IMR-90 (cell line): ENCODE data around the gene MYO1H. TPM values are rescaled to one million over a fixed set of nuclear protein-coding genes. Genes with fewer than 3 reads are reported as not detected.

Source experiments
- ATAC-seq: fragments of 200-7000 bp; cut with Tn5 transposase; 2 replicates; pipeline ENCODE4 v1.9.1; 2020; ENCODE audit warnings: low read depth, mild to moderate bottlenecking, moderate library complexity
- BruUV-seq: library from RNA; stranded (reverse); fragments of 400-500 nt; replicated peaks from 2 replicates; lab custom pipeline; 2021; lab: Mats Ljungman, UMichigan
- CTCF ChIA-PET: fragments of 300-600 bp; formaldehyde crosslinking; extraction: SDS; loops from one replicate; lab custom pipeline; 2021; ENCODE audit warnings: antibody characterized with exemption; lab: Yijun Ruan, JAX
- POLR2A ChIA-PET: fragments of 300-600 bp; sonication (Branson Sonifier 250); formaldehyde crosslinking; loops from one replicate; lab custom pipeline; 2022; ENCODE audit warnings: antibody characterized with exemption; ENCODE audit not compliant: unreplicated experiment; lab: Charles Lee
- DNase-seq: peaks from one replicate; pipeline ENCODE4 v3.0.0; 2013
- H2AFZ ChIP-seq: replicated peaks from 2 replicates; pipeline ENCODE3; 2013; ENCODE audit warnings: low read length, mild to moderate bottlenecking; ENCODE audit not compliant: poor library complexity
- H2AK5ac ChIP-seq: 2 replicates; pipeline ENCODE4 v1.6.1; 2013; ENCODE audit warnings: low read depth, low read length, inconsistent platforms
- H2AK9ac ChIP-seq: replicated peaks from 2 replicates; pipeline ENCODE3; 2013; ENCODE audit warnings: mild to moderate bottlenecking, low read depth, low read length, moderate library complexity; ENCODE audit not compliant: poor library complexity
- H2BK120ac ChIP-seq: 2 replicates; pipeline ENCODE4 v1.6.1; 2013; ENCODE audit warnings: low read depth, low read length, inconsistent platforms
- H2BK15ac ChIP-seq: 3 replicates; pipeline ENCODE4 v1.6.1; 2013; ENCODE audit warnings: low read depth, low read length, inconsistent platforms
- H2BK20ac ChIP-seq: 2 replicates; pipeline ENCODE4 v1.6.1; 2013; ENCODE audit warnings: low read depth, mild to moderate bottlenecking, inconsistent platforms, low read length, moderate library complexity
- H2BK5ac ChIP-seq: 2 replicates; pipeline ENCODE4 v1.6.1; 2013; ENCODE audit warnings: mild to moderate bottlenecking, low read depth, low read length, inconsistent platforms; ENCODE audit not compliant: poor library complexity, severe bottlenecking
- H3K14ac ChIP-seq: replicated peaks from 2 replicates; pipeline ENCODE4 v1.6.1; 2013; ENCODE audit warnings: low read depth, low read length, inconsistent platforms
- H3K18ac ChIP-seq: 2 replicates; pipeline ENCODE4 v1.6.1; 2013; ENCODE audit warnings: low read depth, low read length, control low read depth
- H3K23ac ChIP-seq: 2 replicates; pipeline ENCODE4 v1.6.1; 2013; ENCODE audit warnings: low read depth, low read length, inconsistent platforms
- H3K27ac ChIP-seq: 2 replicates; pipeline ENCODE4 v1.5.1; 2013; ENCODE audit warnings: mild to moderate bottlenecking, control low read depth, low read length; ENCODE audit not compliant: insufficient read depth
- H3K27me3 ChIP-seq: 2 replicates; pipeline ENCODE4 v1.6.1; 2013; ENCODE audit warnings: low read length; ENCODE audit not compliant: control insufficient read depth, insufficient read depth
- H3K36me3 ChIP-seq: 2 replicates; pipeline ENCODE4 v1.6.1; 2013; ENCODE audit warnings: low read length, mixed read lengths; ENCODE audit not compliant: control insufficient read depth, insufficient read depth
- H3K4ac ChIP-seq: 2 replicates; pipeline ENCODE4 v1.6.1; 2013; ENCODE audit warnings: low read depth, low read length, inconsistent platforms
- H3K4me1 ChIP-seq: 2 replicates; pipeline ENCODE4 v1.6.1; 2013; ENCODE audit warnings: low read length, mixed read lengths; ENCODE audit not compliant: control insufficient read depth, insufficient read depth
- H3K4me2 ChIP-seq: 2 replicates; pipeline ENCODE4 v1.6.1; 2013; ENCODE audit warnings: low read depth, mild to moderate bottlenecking, control low read depth, low read length, moderate library complexity
- H3K4me3 ChIP-seq: 2 replicates; pipeline ENCODE4 v1.5.1; 2013; ENCODE audit warnings: low read depth, mild to moderate bottlenecking, control low read depth, low read length, moderate library complexity; ENCODE audit not compliant: insufficient read depth
- H3K56ac ChIP-seq: 2 replicates; pipeline ENCODE4 v1.6.1; 2013; ENCODE audit warnings: low read length, inconsistent platforms; ENCODE audit not compliant: insufficient read depth; ENCODE audit errors: extremely low read depth
- H3K79me1 ChIP-seq, 2 experiments: 2 replicates each; pipeline ENCODE4 v1.6.1; 2013; ENCODE audit warnings: low read length in 2 of 2, inconsistent platforms in 1 of 2, low read depth in 1 of 2
- H3K9ac ChIP-seq: 2 replicates; pipeline ENCODE4 v1.6.1; 2013; ENCODE audit warnings: low read depth, low read length, control low read depth
- H3K9me1 ChIP-seq: 2 replicates; pipeline ENCODE4 v1.6.1; 2013; ENCODE audit warnings: low read length, inconsistent platforms; ENCODE audit not compliant: insufficient read depth
- H3K9me3 ChIP-seq: 2 replicates; pipeline ENCODE4 v1.6.1; 2013; ENCODE audit warnings: low read length; ENCODE audit not compliant: control insufficient read depth, insufficient read depth
- H4K20me1 ChIP-seq: 2 replicates; pipeline ENCODE4 v1.6.1; 2013; ENCODE audit warnings: low read length, inconsistent platforms; ENCODE audit not compliant: insufficient read depth
- H4K5ac ChIP-seq: 2 replicates; pipeline ENCODE4 v1.6.1; 2013; ENCODE audit warnings: mild to moderate bottlenecking, low read depth, low read length, control low read depth
- H4K8ac ChIP-seq, 2 experiments: 2 replicates each; pipeline ENCODE4 v1.6.1; 2013; ENCODE audit warnings: low read depth in 2 of 2, low read length in 2 of 2, control low read depth in 1 of 2, inconsistent platforms in 1 of 2
- H4K91ac ChIP-seq: 2 replicates; pipeline ENCODE4 v1.6.1; 2013; ENCODE audit warnings: low read depth, low read length, inconsistent platforms; ENCODE audit not compliant: insufficient read depth
- BHLHE40 ChIP-seq: fragments of 150-350 bp; IDR thresholded peaks from 2 replicates; pipeline ENCODE4 v1.6.1; 2016; ENCODE audit warnings: mild to moderate bottlenecking, low read depth, low read length
- CEBPB ChIP-seq: IDR thresholded peaks from 2 replicates; pipeline ENCODE4 v1.6.1; 2012; ENCODE audit warnings: low read depth, low read length, improper control_type of control experiment
- CHD1 ChIP-seq: IDR thresholded peaks from 2 replicates; pipeline ENCODE4 v1.6.1; 2012; ENCODE audit warnings: low read depth, low read length, improper control_type of control experiment
- CTCF ChIP-seq: conservative IDR thresholded peaks from 2 replicates; pipeline ENCODE4 v1.5.1; 2012; ENCODE audit warnings: mild to moderate bottlenecking, low read depth, low read length, improper control_type of control experiment
- ELK1 ChIP-seq: fragments of 150-350 bp; IDR thresholded peaks from 2 replicates; pipeline ENCODE4 v1.6.1; 2016; ENCODE audit warnings: low read depth, mild to moderate bottlenecking, low read length, moderate library complexity, borderline replicate concordance
- MAFK ChIP-seq: IDR thresholded peaks from 2 replicates; pipeline ENCODE4 v1.6.1; 2012; ENCODE audit warnings: low read depth, low read length, improper control_type of control experiment
- MAZ ChIP-seq: IDR thresholded peaks from 2 replicates; pipeline ENCODE4 v1.6.1; 2012; ENCODE audit warnings: low read depth, mild to moderate bottlenecking, low read length, improper control_type of control experiment, moderate library complexity, borderline replicate concordance
- MXI1 ChIP-seq: IDR thresholded peaks from 2 replicates; pipeline ENCODE4 v1.6.1; 2012; ENCODE audit warnings: low read depth, mild to moderate bottlenecking, low read length, moderate library complexity, borderline replicate concordance
- POLR2A ChIP-seq: IDR thresholded peaks from 2 replicates; pipeline ENCODE4 v1.6.1; 2012; ENCODE audit warnings: mild to moderate bottlenecking, low read depth, low read length
- RAD21 ChIP-seq: IDR thresholded peaks from 2 replicates; pipeline ENCODE4 v1.6.1; 2012; ENCODE audit warnings: low read length, improper control_type of control experiment
- RCOR1 ChIP-seq: IDR thresholded peaks from 2 replicates; pipeline ENCODE4 v1.6.1; 2012; ENCODE audit warnings: mild to moderate bottlenecking, low read length, improper control_type of control experiment; ENCODE audit not compliant: insufficient replicate concordance
- RFX5 ChIP-seq: IDR thresholded peaks from 2 replicates; pipeline ENCODE4 v1.8.0; 2012; ENCODE audit warnings: low read depth, mild to moderate bottlenecking, low read length, moderate library complexity
- WGBS, 2 experiments: methylation state at CpG; one replicate each; pipeline versions ENCODE4 v1.1.5 to v1.1.7; 2013; ENCODE audit warnings: missing lambda C conversion rate in 2 of 2; ENCODE audit not compliant: insufficient read length in 1 of 2; ENCODE audit errors: extremely low coverage in 2 of 2; 5-methylcytosine and 5-hydroxymethylcytosine counted together
- dilution Hi-C: fragments of 300-500 bp; cut with HindIII; formaldehyde crosslinking; loops from one replicate; pipeline ENCODE4 v1.14.3; 2018; ENCODE audit warnings: low sequenced_read_pairs; ENCODE audit not compliant: unreplicated experiment
- in situ Hi-C: fragments of 300-500 bp; cut with MboI; formaldehyde crosslinking; loops from 3 replicates; pipeline ENCODE4 v1.14.3; 2019; ENCODE audit warnings: low sequenced_read_pairs, inconsistent platforms, mixed read lengths
- intact Hi-C: fragments of 100-400 bp; cut with micrococcal nuclease; formaldehyde crosslinking; loops from 2 replicates; pipeline ENCODE4 v1.10.0; 2022
- polyA plus RNA-seq, 3 experiments: library from polyadenylated mRNA; depleted of rRNA; stranded (reverse); fragments of >200 nt; gene quantifications; 2 replicates each; pipeline ENCODE4 v1.2.3, GENCODE V29; 2012; ENCODE audit warnings: low replicate concordance in 1 of 3
- total RNA-seq: library from RNA; depleted of rRNA; stranded (reverse); fragments of >200 nt; gene quantifications from 2 replicates; pipeline ENCODE4 v1.2.3, GENCODE V29; 2012
- TF ChIP-seq, protein P1 (sequence below): fragments of 150-350 bp; IDR thresholded peaks from 2 replicates; pipeline ENCODE4 v1.6.1; 2017; ENCODE audit warnings: mild to moderate bottlenecking, antibody characterized with exemption, low read length, low read depth

Gene MYO1H
- total and polyA plus RNA-seq, 2 of the 4 experiments (the other 2 are of a cell fraction), result not detected

- H4K91ac ChIP-seq, result no peak overlapping the region
- H2AFZ ChIP-seq, result no peak overlapping the region
- ChIA-PET POLR2A (no interaction called here), CTCF (no interaction called here)
- H2AK9ac ChIP-seq, result no peak overlapping the region
- BruUV-seq, result no TSS peak
- H3K23ac ChIP-seq, result no peak overlapping the region
- no peak overlapping the region for H4K8ac ChIP-seq
- no peak for DNase-seq
- H3K4me3 ChIP-seq, result no peak overlapping the region
- peaks cover 11 to 48% of the 10 kb centered on the region in 2 experiments for H3K79me1 ChIP-seq
- no peaks in the 10 kb centered on the region for H3K27me3 ChIP-seq
- ATAC-seq, result no peak
- dilution Hi-C loops (no loop called here), in situ Hi-C loops (loop anchor here (5.0 kb wide), 1 partner anchor 47 kb away; no protein-coding TSS in a partner anchor), intact Hi-C loops (loop anchor here (5.0 kb wide), 1 partner anchor 162 kb away; no protein-coding TSS in a partner anchor)
- no peak overlapping the region for H2AK5ac ChIP-seq
- TF ChIP-seq, protein P1, sequence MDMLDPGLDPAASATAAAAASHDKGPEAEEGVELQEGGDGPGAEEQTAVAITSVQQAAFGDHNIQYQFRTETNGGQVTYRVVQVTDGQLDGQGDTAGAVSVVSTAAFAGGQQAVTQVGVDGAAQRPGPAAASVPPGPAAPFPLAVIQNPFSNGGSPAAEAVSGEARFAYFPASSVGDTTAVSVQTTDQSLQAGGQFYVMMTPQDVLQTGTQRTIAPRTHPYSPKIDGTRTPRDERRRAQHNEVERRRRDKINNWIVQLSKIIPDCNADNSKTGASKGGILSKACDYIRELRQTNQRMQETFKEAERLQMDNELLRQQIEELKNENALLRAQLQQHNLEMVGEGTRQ, result no peak
- TF ChIP-seq CHD1, result no peak
- TF ChIP-seq RAD21, result no peak
- no peak for TF ChIP-seq CEBPB
- TF ChIP-seq RCOR1, result no peak
- no peak for TF ChIP-seq RFX5
- TF ChIP-seq CTCF, result no peak
- no peak for TF ChIP-seq MAFK
- TF ChIP-seq MAZ, result no peak
- no peak for TF ChIP-seq POLR2A
- TF ChIP-seq BHLHE40, result no peak
- TF ChIP-seq ELK1, result no peak
- no peak for TF ChIP-seq MXI1
- no peak overlapping the region for H2BK120ac ChIP-seq
- H3K9ac ChIP-seq, result no peak overlapping the region
- WGBS, 2 experiments, result no CpG with 5 or more reads among the region's 1 CpG
- H3K27ac ChIP-seq, result no peak overlapping the region
- H3K4ac ChIP-seq, result no peak overlapping the region
- H2BK5ac ChIP-seq, result no peak overlapping the region
- H3K56ac ChIP-seq, result no peak overlapping the region
- no peak overlapping the region for H2BK20ac ChIP-seq
- peaks cover 3% of the 10 kb centered on the region for H3K4me1 ChIP-seq
- no peak overlapping the region for H4K5ac ChIP-seq
- H3K4me2 ChIP-seq, result no peak overlapping the region
- no peak overlapping the region for H3K18ac ChIP-seq
- H4K20me1 ChIP-seq, result peaks cover 19% of the 10 kb centered on the region; the same call in 1 of the 2 replicates
- peaks cover 11% of the 10 kb centered on the region for H3K36me3 ChIP-seq
- no peaks in the 10 kb centered on the region for H3K9me3 ChIP-seq
- H3K14ac ChIP-seq, result no peak overlapping the region
- H2BK15ac ChIP-seq, result no peak overlapping the region
- H3K9me1 ChIP-seq, result peaks cover 9% of the 10 kb centered on the region; the same call in 1 of the 2 replicates
Observed at GRCh38 chr12:109479761-109480160, 132.1 kb downstream of the MYO1H start.
